Gastrocnemius medialis (tissue), 4 donors: ENCODE measurements around the gene CDKN1C.

Experiments used
- POLR2A ChIP-seq, 2 donors: fragments of 450-650 bp; IDR thresholded peaks; one replicate each; pipeline ENCODE4 v1.6.1; 2017; ENCODE audit warnings: antibody characterized with exemption in 2 of 2, mild to moderate bottlenecking in 2 of 2, moderate library complexity in 2 of 2
- TF ChIP-seq, protein P1 (sequence below), 5 experiments: fragments of 450-650 bp in 3 of 5; fragments of 200-600 bp in 2 of 5; sonication (generic) in 2 of 5; IDR thresholded peaks in 4 of 5; conservative IDR thresholded peaks in 1 of 5; 1 replicate in 4 of 5; 2 replicates in 1 of 5; pipeline ENCODE4 v1.5.1; 2016 to 2019; ENCODE audit warnings: antibody characterized with exemption in 5 of 5, mild to moderate bottlenecking in 3 of 5, moderate library complexity in 3 of 5

GRCh38 chr11:2928605-2929530 lies 43.3 kb upstream of the CDKN1C start, which contains the start of gene PHLDA2:
- TF ChIP-seq, protein P1, sequence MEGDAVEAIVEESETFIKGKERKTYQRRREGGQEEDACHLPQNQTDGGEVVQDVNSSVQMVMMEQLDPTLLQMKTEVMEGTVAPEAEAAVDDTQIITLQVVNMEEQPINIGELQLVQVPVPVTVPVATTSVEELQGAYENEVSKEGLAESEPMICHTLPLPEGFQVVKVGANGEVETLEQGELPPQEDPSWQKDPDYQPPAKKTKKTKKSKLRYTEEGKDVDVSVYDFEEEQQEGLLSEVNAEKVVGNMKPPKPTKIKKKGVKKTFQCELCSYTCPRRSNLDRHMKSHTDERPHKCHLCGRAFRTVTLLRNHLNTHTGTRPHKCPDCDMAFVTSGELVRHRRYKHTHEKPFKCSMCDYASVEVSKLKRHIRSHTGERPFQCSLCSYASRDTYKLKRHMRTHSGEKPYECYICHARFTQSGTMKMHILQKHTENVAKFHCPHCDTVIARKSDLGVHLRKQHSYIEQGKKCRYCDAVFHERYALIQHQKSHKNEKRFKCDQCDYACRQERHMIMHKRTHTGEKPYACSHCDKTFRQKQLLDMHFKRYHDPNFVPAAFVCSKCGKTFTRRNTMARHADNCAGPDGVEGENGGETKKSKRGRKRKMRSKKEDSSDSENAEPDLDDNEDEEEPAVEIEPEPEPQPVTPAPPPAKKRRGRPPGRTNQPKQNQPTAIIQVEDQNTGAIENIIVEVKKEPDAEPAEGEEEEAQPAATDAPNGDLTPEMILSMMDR (IDR thresholded peaks at IDR 0.05 in 4 of 5, conservative IDR thresholded peaks at IDR 0.05 in 1 of 5), result no peak
- peak; percentile 18 to 29 for TF ChIP-seq POLR2A (IDR thresholded peaks at IDR 0.05)
